Ramos (cell line): ENCODE measurements around the gene MICAL1.

Experiments used
- in situ Hi-C: fragments of 300-500 bp; cut with MboI; formaldehyde crosslinking; loops from one replicate; pipeline ENCODE4 v1.14.3; 2022; ENCODE audit warnings: low sequenced_read_pairs; ENCODE audit not compliant: unreplicated experiment

The MICAL1 gene

GRCh38 chr6:109456710-109457561 lies 1.4 kb upstream of the MICAL1 start:
- in situ Hi-C loops = no loop called here

GRCh38 chr6:109456111-109456583 lies 575 bp upstream of the MICAL1 start:
- in situ Hi-C loops = no loop called here

DNA sequence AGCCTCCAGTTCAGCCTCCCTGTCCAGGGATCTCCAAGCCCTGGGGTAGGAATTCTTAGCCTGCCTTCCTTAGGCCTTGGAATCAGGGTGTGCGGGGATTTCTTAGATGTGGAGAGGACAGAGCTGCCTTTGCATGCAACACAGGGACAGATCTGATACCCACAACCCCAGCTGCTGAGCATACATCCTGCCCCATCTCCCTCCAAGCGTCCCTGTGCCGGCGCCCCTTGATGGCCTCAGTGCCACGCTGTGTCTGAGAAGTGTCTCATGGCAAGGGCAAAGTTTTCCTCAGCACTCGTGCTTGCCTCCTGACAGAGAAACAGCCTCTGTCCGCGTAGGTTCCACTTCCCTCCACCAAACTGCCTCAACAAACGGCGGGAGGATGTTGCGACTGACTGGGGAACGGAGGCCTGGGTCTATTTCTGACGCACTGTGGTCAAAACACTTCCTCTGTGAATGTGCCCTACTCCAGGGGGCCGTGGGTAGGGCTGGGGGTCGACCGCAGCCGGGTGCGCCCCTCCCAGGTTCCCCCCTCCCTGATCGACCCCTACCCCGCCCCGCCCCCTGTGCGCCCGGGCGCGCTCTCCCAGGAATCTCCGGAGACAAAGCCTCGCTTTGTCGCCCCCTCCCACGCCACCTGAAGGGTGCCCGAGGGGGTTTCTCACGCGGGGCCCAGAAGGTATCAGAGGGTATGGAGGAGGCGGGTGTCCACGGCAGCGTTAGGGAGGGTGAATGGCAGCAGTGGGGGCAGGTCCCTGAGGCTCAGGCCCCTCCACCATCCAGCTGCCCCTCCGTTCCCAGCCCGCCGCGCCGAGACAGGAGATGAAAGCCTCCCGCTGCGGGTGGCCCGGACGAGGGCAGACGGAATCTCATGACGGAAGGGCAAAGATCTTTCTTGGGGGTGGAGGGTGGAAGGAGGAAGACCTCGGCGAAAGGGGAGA lies 806 bp downstream of the MICAL1 start:
- in situ Hi-C loops = no loop called here

- in situ Hi-C loops = no loop called here
Observed at GRCh38 chr6:109453594-109454495, 1.7 kb downstream of the MICAL1 start.

- in situ Hi-C loops = no loop called here
Observed at GRCh38 chr6:109453156-109453555, 2.4 kb downstream of the MICAL1 start.

DNA sequence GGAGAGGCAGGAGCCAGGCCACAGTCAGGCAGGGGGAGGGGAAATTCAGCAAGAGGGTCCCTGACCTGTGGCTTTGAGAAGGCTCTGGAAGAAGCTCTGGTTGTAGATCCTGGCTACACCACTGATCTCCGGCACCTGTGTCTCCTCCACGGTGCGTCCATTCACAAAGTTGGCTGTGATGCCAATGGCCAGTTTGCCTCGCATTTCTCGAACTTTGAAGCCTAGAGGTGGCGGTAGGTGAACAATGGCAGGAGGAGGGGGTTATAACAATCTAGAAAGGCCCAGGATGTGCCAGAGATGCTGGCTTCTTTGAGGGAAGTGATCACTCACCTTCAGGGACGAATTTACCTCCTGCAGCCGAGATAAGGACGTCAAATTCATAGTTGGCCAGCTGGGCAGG lies 3.4 kb downstream of the MICAL1 start:
- in situ Hi-C loops = no loop called here

GRCh38 chr6:109451376-109451775 lies 4.2 kb downstream of the MICAL1 start:
- in situ Hi-C loops = no loop called here

DNA sequence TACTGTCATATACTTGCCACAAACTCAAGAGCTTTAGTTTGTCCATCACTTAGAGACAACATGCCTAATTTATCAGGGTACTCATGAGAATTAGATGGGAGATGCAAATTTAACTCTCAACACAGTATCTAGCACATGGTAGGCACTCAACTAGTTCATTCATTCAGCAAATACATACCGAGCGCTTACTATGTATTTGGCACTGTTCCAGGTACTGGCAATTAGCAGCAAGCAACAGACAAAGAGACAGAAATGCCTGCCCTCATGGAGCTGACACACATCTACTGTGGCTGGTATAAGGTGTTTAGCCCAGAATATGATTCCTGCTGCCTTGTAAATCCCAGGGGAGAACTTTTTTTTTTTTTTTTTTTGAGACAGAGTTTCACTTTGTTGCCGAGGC lies 4.8 kb downstream of the MICAL1 start:
- in situ Hi-C loops = no loop called here

DNA sequence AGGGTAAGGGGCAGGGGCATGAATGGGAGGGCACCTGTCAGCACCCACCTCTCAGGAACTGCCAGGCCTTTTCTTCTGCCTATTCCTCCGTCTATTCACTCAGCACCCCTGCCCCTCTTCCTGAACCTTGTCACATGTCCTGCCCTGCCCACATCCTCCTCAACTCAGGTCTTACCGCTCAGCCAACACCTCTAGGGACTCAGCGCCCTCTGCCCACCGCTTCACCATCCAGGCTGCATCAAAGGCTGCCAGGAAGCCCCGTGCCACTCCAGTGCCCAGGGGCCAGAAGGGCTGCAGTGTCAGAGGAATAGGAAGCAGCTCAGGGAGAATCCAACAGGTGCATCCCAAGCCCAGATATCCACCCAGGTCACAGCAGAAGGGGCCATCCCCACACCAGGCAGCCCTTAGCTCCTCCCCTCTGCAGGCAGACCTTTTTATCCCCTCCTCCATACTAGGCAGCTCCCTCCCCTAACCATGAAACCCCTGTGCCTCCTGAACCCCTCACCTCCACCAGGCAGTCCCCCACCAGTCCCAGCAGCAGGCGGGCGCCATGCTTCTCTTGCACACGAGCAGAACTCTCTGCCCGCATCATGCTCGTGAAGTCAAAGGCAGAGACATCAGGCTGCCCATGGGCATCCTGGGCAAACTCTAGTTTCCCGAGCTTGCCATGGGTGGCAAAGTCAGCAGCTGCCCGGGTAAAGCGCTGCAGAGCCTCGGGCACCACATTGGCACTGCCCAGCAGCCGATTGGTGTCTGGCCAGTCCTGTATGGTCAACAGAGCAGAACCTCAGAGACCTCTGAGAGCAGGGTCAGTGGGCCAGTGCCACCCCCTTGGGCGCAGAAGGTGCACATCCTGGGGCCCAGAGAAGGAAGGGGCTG lies 5.5 kb downstream of the MICAL1 start:
- in situ Hi-C loops = no loop called here

DNA sequence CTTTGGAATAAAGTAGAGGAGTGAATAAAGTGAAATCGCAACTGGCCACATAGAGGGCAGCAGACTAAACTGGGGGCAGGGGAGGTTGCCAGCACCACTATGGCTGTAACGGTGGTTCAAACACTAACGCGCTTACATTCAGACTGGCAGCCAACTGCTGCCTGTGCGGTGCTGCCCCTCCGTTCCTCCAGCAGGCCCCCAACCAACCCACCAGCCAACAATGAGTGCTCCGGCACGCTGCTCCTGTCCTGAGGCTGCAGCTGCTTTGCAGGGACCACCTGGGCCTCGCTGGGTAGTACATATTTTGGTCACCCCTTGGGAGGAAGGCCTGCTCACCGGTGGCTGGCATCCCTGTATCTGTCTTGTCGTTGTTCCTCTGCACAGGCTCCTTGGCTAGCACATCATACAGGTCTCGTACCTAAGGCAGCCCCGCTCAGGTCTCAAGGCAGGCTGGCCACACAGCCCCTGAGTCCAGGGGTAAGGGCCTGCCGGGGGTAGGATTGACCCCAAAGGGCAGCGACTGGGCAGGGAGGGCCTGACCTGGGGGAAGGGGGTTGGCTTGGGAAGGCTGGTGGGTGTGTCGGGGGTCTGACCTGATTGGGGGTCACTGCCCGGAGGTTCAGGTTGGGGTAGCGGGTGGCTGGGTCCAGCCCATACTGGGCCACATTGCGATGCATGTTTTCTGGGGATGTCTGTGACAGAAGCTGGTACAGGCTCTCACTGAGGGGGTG lies 6.3 kb downstream of the MICAL1 start:
- in situ Hi-C loops = no loop called here

DNA sequence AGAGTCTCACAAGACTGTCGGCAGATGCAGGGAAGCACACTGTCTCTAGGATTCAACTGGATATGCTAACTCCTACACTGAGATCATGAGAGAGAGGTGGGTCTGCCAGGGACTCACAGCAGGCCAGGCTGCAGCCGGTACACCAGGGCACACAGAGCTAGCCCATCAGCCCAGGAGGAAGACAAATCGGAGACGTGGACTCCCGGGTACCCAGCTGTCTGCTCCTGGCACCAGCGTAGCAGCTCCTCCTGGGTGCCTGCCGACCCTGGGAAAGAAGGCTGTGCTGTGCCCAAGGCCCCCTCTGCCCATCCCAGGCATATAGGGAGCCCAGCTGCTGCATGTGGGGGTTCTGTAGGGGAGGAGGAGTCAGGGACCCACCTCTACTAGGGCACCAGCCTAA lies 7.0 kb downstream of the MICAL1 start:
- in situ Hi-C loops = no loop called here

DNA sequence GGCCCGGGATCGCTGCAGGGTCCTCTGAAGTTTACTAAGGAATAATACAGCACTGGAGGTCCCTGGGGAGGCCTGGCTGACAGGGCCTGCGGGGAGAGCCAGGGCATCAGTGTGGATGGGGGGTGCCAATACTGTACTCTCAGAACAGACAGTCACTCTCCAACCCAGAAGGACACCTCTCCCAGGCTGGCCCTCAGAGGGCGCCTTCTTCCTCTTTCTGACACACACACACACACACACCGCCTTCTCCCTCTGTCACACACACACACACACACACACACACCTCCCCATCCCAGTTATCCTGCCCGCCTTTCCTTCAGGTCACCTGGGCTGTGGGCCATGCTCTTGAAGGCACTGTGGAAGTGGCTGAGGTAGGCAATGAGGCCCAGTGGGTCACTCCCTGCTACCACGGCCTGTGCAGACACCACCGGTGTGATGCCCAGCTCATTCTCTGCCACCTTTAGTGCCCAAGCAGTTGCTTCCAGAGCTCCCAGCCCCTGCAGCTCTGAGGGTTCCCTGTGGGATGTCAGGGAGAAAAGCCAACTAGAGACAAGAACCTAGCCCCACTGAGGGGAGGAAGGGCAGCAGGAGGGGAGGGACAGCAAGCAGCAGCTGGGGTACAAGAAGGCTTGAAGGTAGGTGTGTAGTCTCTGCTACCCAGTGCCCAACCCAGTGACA lies 7.6 kb downstream of the MICAL1 start:
- in situ Hi-C loops = no loop called here

DNA sequence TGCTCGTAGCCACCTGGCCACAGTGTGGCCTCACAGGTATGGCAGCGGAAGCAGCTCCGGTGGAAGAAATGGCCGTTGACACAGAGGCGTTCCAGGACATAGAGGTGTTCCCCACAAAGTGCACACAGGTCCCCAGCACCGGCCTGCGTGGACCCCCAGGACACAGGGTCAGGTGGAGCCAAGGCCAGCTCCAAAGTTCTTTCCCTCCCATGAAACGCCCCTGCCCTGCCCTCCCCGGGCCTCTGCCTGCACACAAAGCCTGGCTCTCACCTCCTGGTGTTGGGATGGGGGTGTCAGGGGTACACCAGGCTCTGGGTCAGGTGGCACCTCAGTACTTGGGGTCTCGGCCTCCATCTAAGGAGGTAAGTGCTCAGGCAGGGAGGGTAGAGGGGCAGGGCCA lies 8.5 kb downstream of the MICAL1 start:
- in situ Hi-C loops = no loop called here

- in situ Hi-C loops = no loop called here
Observed at GRCh38 chr6:109446541-109446940, 9.0 kb downstream of the MICAL1 start.

GRCh38 chr6:109446072-109446471 lies 9.5 kb downstream of the MICAL1 start:
- in situ Hi-C loops = no loop called here

DNA sequence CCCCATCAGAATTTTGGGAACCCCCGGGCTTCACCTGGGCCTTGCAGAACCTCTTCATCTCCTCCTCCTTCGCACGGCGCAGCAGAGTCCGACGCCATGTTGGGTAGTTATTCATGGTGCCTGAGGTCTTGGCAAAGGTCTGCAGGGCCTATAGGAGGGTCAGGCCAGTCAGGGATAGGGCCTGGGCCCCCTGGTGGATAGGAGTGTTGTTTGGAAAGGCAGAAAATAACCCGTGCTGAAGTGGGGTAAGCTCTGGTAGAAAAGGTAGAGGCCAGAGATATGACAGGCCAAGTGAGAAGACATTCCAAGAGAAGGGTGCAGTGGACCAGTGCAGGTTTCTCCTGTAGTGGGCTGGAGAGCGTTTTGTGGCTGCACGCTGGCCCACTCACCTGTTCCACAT lies 10.2 kb downstream of the MICAL1 start:
- in situ Hi-C loops = no loop called here

DNA sequence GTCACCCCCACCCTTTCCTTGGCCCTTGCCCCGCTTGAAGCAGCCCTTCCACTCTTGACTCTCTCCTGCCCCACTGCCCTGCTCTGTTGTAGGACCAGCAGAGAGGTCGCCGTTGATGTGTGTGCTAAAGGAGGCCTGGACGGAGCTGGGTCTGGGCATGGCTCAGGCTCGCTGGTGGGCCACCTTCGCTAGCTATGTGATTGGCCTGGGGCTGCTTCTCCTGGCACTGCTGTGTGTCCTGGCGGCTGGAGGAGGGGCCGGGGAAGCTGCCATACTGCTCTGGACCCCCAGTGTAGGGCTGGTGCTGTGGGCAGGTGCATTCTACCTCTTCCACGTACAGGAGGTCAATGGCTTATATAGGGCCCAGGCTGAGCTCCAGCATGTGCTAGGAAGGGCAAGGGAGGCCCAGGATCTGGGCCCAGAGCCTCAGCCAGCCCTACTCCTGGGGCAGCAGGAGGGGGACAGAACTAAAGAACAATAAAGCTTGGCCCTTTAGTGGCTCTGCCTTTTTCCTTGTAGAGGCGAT lies 12.1 kb downstream of the MICAL1 start:
- in situ Hi-C loops = no loop called here
